Activated CD8-positive, alpha-beta memory T cell treated with anti-CD3 and anti-CD28 coated beads, Interleukin-2, amount 50 U/mL, for 24 hours (primary cell): Measurements from ENCODE around the gene TOX2.

Experiments used
- DNase-seq: peaks from one replicate; pipeline ENCODE4 v3.0.0-alpha.2; 2020; ENCODE audit errors: extremely low read depth

The TOX2 gene, protein sequence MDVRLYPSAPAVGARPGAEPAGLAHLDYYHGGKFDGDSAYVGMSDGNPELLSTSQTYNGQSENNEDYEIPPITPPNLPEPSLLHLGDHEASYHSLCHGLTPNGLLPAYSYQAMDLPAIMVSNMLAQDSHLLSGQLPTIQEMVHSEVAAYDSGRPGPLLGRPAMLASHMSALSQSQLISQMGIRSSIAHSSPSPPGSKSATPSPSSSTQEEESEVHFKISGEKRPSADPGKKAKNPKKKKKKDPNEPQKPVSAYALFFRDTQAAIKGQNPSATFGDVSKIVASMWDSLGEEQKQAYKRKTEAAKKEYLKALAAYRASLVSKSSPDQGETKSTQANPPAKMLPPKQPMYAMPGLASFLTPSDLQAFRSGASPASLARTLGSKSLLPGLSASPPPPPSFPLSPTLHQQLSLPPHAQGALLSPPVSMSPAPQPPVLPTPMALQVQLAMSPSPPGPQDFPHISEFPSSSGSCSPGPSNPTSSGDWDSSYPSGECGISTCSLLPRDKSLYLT

DNA sequence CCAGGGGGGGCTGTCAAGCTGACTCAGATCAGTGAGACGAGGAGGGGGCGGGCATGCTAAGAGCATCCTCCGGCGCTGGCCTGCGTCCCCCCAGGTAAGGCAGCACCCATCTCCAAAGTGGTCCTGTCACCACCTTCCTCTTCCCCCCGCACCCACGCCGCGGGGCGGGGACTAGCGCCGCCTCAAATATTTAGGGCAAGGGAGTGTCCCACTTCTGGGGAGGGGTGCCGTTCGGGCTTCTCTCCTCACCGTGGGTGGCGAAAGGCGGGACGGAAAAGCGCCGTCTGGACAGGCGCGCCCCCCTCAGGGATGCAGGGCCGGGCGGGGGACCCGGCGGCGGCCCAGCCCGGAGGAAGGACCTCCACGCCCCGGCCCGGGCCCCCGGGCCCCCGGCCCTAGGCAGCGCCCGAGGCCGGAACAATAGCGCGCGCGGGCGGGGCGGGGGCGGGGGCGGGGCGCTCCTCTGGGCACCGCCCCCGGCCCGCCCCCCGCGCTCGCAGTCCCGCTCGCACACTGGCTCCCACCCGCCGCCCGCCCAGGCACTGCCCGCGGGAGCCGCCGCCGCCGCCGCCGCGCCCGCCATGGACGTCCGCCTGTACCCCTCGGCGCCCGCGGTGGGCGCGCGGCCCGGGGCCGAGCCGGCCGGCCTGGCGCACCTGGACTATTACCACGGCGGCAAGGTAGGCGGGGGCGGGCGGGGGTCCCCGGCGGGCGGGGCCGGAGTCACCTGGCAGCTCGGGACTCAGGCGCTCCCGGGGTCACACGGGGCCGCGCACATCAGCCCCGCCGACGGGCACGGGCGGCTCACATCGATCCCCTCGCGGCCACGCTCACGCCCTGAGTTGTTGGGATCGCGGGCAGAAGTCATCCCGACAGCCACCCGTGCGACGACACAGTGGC is at the start of gene TOX2:
Gene TOX2 (plus strand): TSS at position 542 of the 900 bp plus-strand sequence. CDS start 40 bp downstream, at position 582.
- no peak for DNase-seq

DNA sequence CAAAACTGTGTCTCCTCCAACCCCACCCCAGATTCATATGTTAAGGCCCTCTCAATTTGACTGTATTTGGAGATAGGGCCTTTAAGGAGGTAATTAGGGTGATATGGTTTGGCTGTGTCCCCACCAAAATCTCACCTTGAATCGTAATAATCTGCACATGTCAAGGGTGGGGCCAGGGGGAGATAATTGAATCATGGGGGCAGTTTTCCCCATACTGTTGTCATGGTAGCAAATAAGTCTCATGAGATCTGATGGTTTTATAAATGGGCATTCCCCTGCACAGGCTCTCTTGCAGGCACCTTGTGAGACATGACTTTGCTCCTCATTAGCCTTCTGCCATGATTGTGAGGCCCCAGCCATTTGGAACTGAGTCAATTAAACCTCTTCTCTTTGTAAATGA is 46.6 kb upstream of the TOX2 start:
- DNase-seq: no peak

DNA sequence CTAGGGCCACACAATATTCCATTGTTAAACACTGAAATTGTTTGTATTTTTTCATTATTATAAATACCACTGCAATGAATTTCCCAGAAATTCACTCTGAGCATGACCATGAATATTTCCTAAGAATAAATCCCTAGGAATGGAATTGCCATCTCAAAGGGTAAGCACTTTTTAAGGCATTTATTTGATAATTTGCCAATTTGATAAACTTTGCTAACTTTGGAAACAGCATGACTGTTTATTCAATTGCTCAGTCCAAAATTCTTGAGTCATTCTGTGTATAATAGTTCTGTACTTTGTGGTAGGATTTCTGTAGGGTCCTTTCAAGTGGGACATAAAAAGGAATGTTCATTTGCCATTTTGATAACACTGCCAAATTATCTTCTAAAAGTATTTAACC is 44.2 kb upstream of the TOX2 start:
- no peak for DNase-seq

DNA sequence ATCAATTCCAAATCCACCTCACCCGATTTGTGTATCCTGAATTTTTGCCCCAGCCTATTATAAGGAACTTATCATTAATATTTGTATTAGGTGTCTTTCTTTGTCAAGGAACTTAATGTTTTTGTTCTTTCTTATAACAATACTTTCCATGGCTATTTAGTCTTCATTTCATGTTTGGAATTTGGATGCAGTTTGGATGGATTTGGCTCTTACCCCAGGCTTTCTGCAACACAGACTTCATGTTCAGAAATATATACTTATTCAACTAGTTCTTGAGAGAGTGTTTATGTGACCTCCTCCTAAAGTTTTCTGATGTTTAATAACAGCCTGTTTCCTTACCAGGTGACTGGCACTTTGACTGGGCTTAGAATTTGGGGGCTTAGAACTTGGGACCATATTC is 35.9 kb upstream of the TOX2 start:
- DNase-seq: no peak

DNA sequence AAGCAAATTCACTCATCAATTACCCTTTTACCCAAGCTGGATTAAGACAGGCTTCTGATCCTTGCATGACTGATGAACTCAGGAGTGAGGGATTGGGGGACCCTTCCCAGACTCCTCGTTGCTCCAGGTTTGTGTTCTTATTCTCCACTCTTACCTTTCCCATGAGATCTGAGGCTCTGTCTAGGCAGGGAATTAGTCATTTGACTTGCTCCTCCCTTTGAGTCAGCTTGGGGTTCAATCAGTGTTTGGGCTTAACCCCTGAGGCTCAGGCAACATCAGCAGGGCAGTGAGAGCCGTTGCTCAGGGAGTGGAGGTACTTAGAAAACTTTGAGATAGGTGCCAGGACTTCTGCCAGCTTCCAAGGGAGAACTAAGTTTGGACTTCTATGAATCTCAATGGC is 20.7 kb upstream of the TOX2 start:
- DNase-seq: no peak

DNA sequence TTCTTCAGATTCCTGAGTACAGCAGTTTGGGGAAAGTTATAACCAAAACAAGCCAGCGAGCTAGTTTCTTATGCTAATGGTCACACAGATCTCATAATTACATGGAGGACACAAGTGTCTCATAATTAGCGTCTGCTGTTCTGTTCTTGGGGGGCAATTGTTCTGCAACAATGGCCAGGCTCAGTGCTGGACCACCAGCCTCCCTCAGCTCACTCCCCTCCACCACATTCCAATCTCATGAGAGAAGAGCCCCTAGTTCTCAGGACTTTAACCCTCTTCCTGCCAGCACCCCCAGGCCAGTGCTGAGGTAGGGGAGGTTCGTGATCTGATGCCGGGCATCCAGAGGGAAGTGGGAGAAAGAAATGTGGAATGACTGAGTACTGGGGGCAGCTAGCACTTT is 20.2 kb upstream of the TOX2 start:
- no peak for DNase-seq

DNA sequence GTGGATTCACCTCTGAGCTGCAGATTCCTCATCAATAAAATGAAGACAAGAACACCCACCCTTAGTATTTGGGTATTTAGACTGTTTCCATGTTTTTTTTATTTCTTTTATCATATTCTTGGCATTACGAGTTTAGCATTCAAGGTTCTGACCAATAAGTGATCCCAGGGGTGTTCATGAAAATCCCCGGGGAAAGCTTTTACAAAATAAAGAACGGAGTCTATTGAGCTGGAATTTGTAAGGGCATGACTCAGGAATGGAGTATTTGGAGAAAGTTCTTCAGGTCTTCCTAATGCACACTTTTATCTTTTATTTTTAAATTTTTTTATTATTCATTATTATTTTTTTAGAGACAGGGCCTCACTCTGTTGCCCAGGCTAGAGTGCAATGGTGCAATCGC is 19.4 kb upstream of the TOX2 start:
- DNase-seq: no peak

DNA sequence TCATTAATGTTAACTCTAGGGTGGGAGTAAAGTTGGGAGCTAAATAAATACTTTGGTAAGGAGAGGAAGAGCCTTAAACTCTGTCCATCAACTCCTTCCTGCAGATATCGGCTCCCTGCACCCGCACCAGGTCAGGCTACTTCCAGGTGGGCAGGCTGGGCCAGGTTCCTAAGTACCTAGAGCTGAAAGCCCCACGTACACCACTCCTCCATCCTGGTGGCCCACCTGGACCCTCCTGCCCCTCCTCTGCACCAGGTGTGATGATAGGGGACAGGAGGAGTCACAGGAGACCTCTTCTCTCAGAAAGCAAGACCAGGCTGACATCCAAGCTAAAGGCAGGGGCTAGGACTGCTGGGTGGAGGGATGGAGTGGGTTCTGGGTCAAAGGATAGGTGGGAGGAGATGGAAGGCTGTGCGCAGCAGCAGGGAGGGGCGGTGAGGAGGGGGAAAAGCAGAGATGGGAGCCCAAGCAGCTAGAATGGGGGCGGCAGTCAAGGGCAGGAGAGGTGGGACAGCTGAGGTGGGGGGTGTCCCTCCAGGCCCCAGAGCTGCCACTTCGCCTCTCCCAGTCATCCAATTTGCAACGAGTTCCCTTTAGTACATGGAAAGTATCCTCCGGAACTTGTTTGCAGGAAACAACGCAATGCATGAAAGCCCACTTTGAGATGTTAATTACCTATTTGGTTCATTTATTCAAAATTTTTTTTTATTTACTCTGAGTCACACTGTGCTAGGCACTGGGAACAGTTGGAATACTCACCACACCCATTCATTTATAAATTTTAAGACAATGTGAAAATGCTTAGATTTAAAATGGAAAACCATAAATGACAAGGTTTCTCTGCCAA is 15.2 kb upstream of the TOX2 start:
- DNase-seq: no peak

DNA sequence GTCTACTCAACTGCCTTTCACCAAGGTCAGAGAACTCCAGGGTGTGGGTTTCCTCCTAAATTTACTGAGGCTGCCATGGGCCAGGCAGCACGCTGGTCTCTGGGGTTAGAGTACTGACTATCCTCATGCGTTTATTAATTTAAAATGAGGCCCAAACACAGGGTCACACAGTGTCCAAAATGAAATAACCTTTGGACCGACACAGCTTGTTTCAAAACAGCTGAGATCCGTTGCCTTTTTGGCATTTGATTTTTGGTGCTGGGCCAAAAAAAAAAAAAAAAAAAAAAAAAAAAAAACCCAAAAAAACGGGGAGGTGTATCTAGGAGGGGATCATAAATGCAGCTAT is 14.6 kb upstream of the TOX2 start:
- DNase-seq: no peak

DNA sequence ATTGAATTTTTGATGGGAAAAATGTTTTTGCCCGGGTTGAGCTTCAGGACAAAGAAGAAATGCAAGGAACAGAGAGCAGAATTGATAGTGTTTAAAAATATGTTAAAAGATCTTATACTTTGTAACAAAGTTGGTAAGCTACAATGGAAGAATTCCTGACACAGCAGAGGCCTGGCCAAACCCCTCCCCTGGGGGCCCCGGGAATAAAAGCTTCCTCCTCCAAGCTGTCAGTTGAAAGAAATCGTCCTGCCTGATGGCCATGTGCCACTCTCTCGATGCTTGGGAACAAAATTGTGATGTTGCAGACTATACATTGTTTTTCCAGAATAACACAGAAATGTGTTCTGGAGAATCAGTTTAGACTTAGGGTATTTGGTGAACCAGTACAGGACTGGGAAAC is 14.2 kb upstream of the TOX2 start:
- DNase-seq: no peak

DNA sequence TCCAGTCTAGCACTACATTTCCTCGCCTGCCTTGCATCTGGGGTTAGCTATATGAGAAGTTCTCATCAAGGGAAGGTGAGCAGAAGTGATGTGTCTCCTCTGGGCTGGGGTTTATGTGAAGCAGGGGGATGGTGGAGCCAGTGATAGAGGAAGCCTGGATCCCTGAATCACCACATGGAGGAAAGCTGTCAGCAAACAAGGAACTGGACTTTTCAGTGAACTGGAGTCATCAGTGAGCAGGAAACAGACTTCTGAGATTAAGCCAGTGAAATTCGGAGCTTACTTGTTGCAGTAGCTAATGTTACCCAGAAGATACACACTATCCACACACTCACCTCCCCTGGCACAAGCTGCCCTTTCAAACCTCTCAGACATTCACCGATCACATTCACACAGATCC is 13.4 kb upstream of the TOX2 start:
- no peak for DNase-seq

DNA sequence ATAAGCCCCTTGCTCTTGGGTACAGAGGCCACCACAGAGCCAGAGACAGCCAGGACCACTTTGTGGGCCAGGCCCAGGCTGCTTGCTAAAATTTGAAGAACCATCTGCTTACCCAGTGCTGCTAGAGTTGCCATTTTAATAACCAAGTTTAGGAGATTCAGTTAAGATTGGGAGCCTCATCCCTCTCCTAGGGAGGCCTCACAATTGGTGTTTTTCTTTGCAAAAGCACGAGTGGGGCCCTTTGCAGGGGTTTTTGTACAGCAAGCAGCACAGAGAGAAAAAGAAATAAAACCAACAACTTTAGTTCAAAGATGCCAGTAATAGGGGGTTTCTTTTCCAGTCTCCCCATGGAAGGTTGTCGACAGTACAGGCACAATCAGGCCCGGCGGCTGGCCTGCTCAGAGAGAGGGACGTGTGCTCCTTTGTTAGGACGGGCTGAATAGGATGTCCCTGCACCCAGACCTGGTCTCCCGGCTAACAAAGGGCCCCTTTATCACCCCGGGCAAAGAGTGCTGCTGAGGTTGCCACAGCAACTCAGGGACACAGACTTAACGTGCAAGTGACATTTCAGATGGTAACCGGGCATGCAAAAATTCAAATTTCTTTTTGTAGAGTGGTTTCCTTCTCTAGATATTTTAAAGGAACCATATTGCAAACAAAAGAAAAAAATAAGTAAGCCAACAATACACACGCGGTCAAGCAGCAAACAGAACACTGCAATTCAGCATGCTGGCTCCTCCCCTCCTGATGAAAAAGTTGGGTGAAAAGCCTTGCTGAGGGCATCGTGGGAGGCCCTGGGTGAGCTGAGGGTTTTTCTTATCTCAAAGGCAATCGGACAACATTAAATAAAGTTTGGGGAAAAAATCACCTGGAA is 10.5 kb upstream of the TOX2 start:
- DNase-seq: no peak

DNA sequence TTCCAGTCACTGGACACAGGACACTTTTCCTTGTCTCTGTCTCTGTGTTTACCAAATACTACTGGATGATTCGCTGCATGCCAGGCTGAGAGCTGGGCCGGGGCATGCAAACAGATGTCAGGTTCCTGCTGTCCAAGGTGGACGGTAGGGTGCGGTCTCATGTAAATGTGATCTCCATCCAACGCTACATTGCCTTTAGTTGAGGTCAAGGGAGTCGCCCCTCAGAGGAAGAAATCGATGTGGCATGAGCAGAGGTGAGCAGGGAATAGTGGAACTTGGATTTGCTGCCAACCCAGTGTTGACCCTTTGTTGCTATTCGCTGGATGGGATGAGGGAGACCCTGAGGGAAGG is 9.8 kb upstream of the TOX2 start:
- no peak for DNase-seq

DNA sequence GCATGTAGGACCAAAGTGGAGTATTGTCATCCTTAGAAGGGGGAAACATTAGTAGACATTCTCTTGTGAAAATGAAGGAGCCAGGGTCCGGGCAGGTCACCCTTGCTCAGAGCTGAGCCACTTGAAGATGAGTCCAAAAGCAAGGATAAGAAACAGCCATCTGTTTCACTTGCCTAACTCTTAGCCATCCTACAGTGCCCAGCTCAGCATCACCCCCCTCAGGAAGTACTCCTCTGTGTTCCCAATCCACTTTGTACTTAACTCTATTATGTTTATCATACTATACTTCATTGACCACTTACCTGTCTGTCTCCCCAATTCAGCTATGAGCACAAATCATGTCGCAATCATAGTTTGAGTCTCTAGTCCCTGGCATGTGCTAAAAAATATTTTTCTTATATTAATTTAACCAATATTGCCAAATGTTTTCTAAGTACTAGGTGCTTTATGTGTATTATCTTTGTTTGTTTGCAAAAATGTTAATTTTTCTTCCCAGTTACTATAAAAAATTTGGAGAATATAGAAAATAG is 8.1 kb upstream of the TOX2 start:
- DNase-seq: no peak

DNA sequence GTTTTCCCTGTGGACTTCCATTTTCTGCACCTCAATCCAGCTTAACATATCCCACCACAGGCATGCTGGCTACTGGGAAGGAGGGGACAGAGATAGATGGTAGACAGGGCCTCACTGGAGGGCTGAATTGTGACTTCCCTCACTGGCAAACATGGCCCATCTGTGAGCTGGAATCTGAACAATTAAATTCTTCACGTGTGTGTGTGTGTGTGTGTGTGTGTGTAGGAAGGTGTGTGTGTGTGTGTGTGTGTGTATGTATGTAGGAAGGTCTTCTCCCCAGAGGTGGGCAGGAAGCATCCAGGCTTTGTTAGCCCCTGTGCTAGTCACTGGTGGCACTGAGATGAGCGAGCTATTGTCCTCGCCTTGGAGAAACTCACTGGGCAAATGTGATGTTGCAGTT is 5.4 kb upstream of the TOX2 start:
- no peak for DNase-seq

DNA sequence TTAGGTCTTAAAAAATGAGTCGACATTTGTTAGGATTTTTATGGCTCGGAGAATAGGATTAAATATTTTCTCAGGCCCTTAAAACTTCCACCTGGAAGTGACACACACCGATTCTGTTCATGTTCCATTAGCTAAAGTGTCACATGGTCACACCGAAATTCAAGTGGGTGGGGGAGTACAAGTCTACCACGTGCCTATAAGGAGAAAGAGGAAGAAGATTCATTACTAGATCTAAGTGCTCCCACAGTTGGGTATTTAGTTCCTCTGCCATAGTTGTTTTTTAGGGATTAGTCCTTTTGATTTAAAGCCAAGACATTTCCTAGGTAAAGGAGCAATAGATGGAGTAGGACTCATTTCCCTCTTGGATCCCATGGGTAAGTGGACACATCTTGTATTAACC is 4.9 kb upstream of the TOX2 start:
- DNase-seq: no peak

DNA sequence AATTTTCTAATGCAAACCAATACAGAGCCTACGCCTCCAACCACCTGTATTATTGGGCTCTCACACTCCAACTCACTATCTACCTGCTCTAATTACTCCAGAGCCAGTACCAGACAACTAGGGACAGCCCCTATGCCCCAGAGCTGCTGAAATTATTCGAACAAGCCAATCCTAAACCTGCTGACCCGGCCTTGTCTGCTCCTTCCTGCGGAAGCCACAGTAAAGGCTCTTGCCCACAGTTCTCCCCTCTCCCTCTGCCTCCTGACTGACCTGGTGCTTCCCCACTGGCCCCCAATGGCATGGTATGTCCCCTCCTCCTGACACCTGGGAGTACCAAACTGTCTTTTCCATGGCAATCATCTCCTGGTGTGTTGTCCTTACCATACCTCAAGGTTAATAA is 4.1 kb upstream of the TOX2 start:
- no peak for DNase-seq

DNA sequence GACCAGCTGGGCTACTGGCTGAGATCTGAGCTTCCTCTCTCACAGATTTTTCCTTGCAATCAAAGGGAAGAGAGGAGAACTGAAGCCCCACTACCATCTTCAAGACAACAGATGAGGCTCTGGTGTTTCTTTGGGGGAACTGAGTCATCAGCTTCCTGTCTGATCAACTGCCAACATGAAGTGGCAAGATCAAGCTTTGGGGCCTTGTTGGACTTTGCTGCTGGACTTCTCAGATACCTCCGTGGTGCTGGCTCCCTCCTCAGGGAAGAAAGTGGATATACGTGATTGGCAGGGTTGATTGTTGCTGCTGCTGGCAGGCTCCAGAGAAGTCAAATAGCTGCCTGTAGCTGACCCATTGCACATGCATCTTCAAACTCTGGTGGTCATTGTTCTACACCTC is 3.6 kb upstream of the TOX2 start:
- DNase-seq: no peak

DNA sequence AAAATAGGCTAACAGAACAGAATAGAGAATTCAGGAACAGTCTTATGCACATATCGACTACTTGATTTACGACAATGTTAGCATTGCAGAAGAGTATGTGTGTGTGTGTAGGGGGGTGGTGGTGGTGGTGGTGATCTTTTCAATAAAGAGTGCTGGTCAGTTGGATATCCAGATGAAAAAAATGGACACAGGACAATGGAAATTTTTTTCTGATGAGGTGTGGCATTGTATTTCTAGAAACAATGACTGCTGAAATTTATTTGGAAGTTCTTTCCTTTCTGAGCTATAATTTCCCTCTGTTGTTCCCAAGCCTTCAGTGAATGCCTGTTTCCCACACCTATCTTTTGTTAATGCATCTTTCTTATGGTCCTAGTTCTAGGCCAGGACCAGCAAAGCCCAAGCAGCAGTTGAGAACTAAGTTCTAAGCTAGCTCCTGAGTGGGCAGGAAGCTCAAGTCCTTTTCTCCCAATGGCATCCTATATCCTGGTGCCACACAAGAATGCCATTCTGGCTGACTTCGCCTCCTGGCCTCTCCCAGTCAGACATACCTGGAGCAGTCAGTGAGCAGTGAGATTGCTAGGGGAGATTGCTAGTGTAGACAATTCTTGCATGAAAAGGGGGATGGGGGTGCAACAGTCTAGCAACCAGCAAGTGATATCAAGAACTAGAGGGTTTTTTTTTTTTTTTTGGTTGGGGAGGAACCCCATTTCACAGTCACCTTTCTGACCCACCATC is 1.2 kb upstream of the TOX2 start:
- DNase-seq: no peak
